ENCODE results near the gene ZNF652. TPM values are rescaled to one million over a fixed set of nuclear protein-coding genes. Genes with fewer than 3 reads are reported as not detected.
A peak's percentile ranks its signal among the peaks of the same experiment; 100 is the strongest.

ZNF652 gene
- total and polyA plus RNA-seq, 11 donors = 7.2 to 24.5 (median 20.3) TPM

DNA sequence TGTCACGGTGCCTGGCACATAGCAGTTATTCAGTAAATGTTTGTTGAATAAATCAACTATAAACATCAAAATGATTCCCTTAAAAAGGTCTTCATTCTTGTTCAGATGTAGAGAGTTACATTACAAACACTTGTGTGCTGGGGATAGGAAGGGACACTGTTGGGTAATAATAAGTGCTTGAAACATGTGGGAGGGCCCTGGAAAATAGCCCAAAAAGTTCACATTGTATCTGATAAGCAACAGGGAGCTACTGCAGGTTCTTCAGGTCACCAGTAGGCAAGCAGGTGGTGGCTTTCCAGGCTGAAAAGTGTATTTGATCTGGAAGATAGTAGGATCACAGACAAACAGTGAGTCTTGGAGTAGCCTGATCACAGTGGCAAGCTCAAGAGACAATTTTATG lies 19.0 kb upstream of the ZNF652 start:
- DNase-seq (no peak), ATAC-seq (no peak)
- Histone ChIP-seq H3K27me3 (no peaks in the 10 kb centered on the region), H3K4me1 (no peaks in the 10 kb centered on the region), H3K4me3 (no peak overlapping the region), H3K9me3 (no peaks in the 10 kb centered on the region), H3K27ac (peak overlapping the region in 1 of 12 donors; percentile 76), H3K36me3 (no peaks in the 10 kb centered on the region)
- TF ChIP-seq, protein P1, sequence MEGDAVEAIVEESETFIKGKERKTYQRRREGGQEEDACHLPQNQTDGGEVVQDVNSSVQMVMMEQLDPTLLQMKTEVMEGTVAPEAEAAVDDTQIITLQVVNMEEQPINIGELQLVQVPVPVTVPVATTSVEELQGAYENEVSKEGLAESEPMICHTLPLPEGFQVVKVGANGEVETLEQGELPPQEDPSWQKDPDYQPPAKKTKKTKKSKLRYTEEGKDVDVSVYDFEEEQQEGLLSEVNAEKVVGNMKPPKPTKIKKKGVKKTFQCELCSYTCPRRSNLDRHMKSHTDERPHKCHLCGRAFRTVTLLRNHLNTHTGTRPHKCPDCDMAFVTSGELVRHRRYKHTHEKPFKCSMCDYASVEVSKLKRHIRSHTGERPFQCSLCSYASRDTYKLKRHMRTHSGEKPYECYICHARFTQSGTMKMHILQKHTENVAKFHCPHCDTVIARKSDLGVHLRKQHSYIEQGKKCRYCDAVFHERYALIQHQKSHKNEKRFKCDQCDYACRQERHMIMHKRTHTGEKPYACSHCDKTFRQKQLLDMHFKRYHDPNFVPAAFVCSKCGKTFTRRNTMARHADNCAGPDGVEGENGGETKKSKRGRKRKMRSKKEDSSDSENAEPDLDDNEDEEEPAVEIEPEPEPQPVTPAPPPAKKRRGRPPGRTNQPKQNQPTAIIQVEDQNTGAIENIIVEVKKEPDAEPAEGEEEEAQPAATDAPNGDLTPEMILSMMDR (IDR thresholded peaks at IDR 0.05) = no peak
- no peak for TF ChIP-seq POLR2A (IDR thresholded peaks at IDR 0.05)
- intact Hi-C loops (cut with DNase I) = no loop called here
- WGBS, 4 donors = 71 to 91% (median 85%) methylated on average over 1 of the region's 1 CpG

DNA sequence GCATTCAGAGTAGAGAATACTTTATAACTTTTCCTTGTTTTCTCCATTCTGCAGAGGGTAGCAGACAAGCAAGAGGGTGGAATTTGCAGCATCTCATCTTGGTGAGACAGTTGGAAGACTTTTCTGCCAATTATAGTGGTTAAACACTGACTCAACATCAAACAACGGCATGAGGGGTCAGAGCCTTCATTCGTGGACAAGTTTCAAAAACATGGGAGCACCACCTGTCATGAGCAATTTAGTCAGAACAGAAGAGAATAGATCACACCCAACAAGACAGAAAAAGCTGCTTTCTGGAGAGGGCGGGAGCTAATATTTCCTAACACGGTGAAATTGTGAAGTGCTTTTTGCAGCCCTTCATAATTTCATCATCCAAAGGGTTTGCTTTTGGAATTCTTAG lies 17.9 kb upstream of the ZNF652 start:
- Histone ChIP-seq H3K9me3 (no peaks in the 10 kb centered on the region), H3K4me3 (no peak overlapping the region), H3K36me3 (no peaks in the 10 kb centered on the region), H3K27ac (no peak overlapping the region), H3K27me3 (no peaks in the 10 kb centered on the region), H3K4me1 (no peaks in the 10 kb centered on the region)
- ATAC-seq (no peak), DNase-seq (no peak)
- intact Hi-C loops (cut with DNase I) = no loop called here
- no peak for TF ChIP-seq POLR2A (IDR thresholded peaks at IDR 0.05)
- TF ChIP-seq, protein P1 (IDR thresholded peaks at IDR 0.05) = no peak
- 83 to 91% (median 84%) methylated on average over 4 of the region's 4 CpGs for WGBS, 4 donors

DNA sequence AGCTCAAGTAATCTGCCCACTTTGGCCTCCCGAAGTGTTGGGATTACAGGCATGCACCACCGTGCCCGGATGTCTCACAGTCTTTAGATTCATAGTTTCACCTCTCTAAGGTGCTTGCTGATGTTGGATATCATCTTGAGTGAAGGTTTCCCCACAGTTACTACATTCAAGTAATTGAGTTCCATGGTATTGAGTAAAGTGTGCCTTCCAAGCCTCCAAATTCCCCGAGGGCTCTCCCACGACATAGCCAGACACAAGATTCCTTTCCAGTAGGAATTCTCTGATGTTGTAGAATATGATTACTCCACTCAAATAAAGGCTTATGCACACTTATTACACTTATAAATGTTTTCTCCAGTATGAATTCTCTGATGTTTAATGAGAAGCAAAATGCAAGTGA lies 16.3 kb upstream of the ZNF652 start:
- no peak for TF ChIP-seq POLR2A (IDR thresholded peaks at IDR 0.05)
- TF ChIP-seq, protein P1 (IDR thresholded peaks at IDR 0.05) = no peak
- H3K36me3 ChIP-seq = no peaks in the 10 kb centered on the region
- WGBS, 4 donors = 76 to 86% (median 83%) methylated on average over 5 of the region's 5 CpGs
- no peak for ATAC-seq
- no peak overlapping the region for H3K4me3 ChIP-seq
- no peak for DNase-seq
- H3K9me3 ChIP-seq = no peaks in the 10 kb centered on the region
- intact Hi-C loops (cut with DNase I) = no loop called here
- H3K27me3 ChIP-seq = no peaks in the 10 kb centered on the region
- H3K4me1 ChIP-seq = no peaks in the 10 kb centered on the region
- H3K27ac ChIP-seq = no peak overlapping the region

DNA sequence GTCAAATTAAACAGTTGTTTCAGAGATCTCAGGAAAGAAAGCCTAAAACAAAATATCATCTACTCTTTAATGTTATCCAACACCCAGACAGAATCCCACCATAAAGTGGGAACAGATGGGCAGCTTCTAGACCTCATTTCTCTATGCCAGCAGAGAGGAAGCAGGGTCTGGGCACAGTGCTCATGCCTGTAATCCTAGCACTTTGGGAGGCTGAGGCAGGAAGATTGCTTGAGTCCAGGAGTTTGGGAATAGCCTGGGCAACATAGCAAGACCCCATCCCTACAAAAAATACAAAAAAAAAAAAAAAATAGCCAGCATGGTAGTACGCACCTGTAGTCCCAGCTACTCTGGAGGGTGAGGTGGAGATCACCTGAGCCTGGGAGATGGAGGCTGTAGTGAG lies 13.5 kb upstream of the ZNF652 start:
- Histone ChIP-seq H3K4me1 (no peaks in the 10 kb centered on the region), H3K9me3 (no peaks in the 10 kb centered on the region), H3K36me3 (no peaks in the 10 kb centered on the region), H3K27me3 (no peaks in the 10 kb centered on the region), H3K4me3 (no peak overlapping the region), H3K27ac (no peak overlapping the region)
- DNase-seq (no peak), ATAC-seq (no peak)
- 81 to 100% (median 98%) methylated on average over 1 of the region's 1 CpG for WGBS, 4 donors
- TF ChIP-seq, protein P1 (IDR thresholded peaks at IDR 0.05) = no peak
- no peak for TF ChIP-seq POLR2A (IDR thresholded peaks at IDR 0.05)
- intact Hi-C loops (cut with DNase I) = no loop called here
